ENCODE data around the gene ATP6V0D1. TPM values are rescaled to one million over a fixed set of nuclear protein-coding genes. Genes with fewer than 3 reads are reported as not detected.

ATP6V0D1 gene
- total RNA-seq, 2 experiments from 2014 or later: 52.1 to 60.3 TPM

DNA sequence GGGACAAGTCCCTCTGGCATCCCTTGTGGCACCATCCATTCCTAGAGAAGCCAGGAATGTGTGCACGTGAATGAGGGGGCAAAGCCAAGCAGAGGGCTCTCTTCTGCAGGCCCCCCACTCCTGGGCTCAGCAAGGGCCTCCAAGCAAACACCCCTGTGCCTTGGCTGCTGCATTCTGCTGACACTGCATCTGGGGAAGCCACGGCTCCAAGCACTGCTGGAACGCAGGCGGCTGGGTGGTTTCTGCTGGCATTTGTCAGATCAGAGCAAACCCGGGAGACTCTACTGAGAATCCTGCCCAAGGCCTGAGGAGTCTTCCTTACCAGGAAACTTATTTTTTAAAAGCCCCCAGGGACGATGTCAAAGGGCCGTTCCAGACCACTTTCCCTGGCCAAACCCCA lies 23.3 kb downstream of the ATP6V0D1 start:
- H3K27ac Mint-ChIP-seq: no peak overlapping the region
- no peaks in the 10 kb centered on the region for H3K36me3 Mint-ChIP-seq (ENCODE audit: low read depth)
- CTCF ChIA-PET: no interaction called here
- no peaks in the 10 kb centered on the region for H3K9me3 Mint-ChIP-seq
- POLR2A ChIA-PET: no interaction called here
- no peaks in the 10 kb centered on the region for H3K27me3 Mint-ChIP-seq
- DNase-seq: no peak
- peaks cover 17% of the 10 kb centered on the region for H3K4me1 Mint-ChIP-seq
- no peak overlapping the region for H3K4me3 Mint-ChIP-seq

DNA sequence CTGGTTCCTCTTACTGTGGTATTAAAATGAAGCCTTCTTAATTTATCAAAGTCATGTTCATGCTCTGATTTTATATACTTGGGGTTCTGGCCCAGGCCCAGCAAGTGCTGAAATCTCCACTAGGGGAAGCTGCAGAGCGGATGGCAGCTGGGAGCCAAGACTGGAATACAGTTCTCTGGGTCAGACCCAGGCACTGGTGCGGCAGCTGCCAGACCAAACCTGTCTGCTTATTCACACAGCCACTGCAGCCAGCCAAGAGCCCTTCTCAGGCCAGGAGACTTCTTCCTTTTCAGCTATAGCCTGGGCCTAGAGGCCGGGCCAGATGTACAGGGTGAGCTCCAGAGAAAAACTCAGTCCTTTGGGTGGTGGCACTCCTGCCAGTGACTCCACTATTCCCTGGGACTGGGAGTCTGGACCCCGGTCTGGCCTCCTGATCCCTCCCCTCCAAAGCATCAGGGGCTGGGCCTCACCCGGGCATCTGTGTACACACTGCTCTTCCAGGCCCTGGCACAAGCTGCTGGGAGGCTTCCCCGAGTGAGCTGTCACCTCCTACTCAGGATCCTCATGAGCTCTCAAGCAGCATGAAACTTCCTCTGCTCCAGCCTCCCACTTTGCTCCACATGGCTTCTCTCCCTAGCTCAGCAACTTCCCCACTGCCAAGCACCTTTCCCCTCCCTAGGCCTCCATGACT lies 24.4 kb downstream of the ATP6V0D1 start:
- no peaks in the 10 kb centered on the region for H3K27me3 Mint-ChIP-seq
- DNase-seq: no peak
- H3K4me3 Mint-ChIP-seq: no peak overlapping the region
- no peak overlapping the region for H3K27ac Mint-ChIP-seq
- CTCF ChIA-PET: interaction anchor here (1.4 to 1.6 kb wide), 3 partner anchors 9 to 12 kb away, joined by 4 to 6 read pairs (median 5); no protein-coding TSS in a partner anchor
- no peaks in the 10 kb centered on the region for H3K36me3 Mint-ChIP-seq (ENCODE audit: low read depth)
- no peaks in the 10 kb centered on the region for H3K9me3 Mint-ChIP-seq
- POLR2A ChIA-PET: no interaction called here
- H3K4me1 Mint-ChIP-seq: peaks cover 17% of the 10 kb centered on the region

DNA sequence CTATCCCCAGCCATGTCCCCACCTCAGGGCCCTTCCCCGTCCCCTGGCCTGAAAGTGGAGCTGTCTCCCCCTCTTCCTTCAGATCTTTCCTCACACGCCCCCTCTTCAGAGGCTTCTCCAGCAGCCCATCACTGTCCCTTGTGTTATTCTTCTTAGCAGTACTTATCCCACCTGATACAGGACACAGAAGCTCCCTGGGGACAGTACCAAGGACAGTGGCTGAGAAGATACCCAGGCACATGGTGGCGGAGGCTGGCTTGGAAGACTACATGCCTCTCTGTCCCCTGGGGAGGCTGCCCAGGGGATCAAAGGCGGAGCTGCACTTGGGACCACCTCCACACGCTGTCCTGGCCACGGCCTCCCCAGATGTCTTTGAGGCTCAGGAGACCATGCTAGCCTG lies 26.1 kb downstream of the ATP6V0D1 start:
- no peak for DNase-seq
- no peak overlapping the region for H3K4me3 Mint-ChIP-seq
- no peaks in the 10 kb centered on the region for H3K27me3 Mint-ChIP-seq
- no peaks in the 10 kb centered on the region for H3K36me3 Mint-ChIP-seq (ENCODE audit: low read depth)
- H3K4me1 Mint-ChIP-seq: peaks cover 17% of the 10 kb centered on the region
- CTCF ChIA-PET: interaction anchor here (1.0 to 1.4 kb wide), 2 partner anchors 9 to 195 kb away, joined by 4 to 5 read pairs; no protein-coding TSS in a partner anchor
- H3K9me3 Mint-ChIP-seq: no peaks in the 10 kb centered on the region
- POLR2A ChIA-PET: no interaction called here
- H3K27ac Mint-ChIP-seq: no peak overlapping the region

DNA sequence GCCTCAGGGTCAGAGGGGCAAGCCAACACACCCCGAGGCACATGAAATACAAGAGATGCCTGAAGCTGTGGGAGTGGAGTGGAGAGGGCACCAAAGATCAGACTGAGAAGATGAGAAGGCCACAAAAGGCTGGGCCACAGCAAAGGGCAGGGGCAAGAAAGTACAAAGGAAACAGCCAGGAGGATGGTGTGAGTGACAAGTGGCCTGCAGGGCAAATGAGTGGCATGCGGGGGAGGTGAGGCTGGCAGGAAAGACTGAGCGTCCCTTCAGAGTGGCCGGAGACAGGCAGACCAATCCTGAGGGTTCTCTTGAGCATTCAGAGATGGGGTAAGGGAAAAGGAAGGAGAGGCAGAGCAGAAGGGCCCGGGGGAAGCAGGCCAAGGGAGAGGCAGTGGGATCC lies 26.9 kb downstream of the ATP6V0D1 start:
- CTCF ChIA-PET: interaction anchor here (0.9 kb wide), 1 partner anchor 27 kb away, joined by 3 read pairs; no protein-coding TSS in a partner anchor
- H3K27ac Mint-ChIP-seq: no peak overlapping the region

GRCh38 chr16:67451704-67452435 lies 29.1 kb downstream of the ATP6V0D1 start:
- H3K36me3 Mint-ChIP-seq (ENCODE audit: low read depth): peaks cover 3% of the 10 kb centered on the region
- DNase-seq: no peak
- H3K27me3 Mint-ChIP-seq: no peaks in the 10 kb centered on the region
- no peaks in the 10 kb centered on the region for H3K9me3 Mint-ChIP-seq
- POLR2A ChIA-PET: no interaction called here
- CTCF ChIA-PET: interaction anchor here (0.5 to 2.4 kb wide), 9 partner anchors 9 to 909 kb away, joined by 3 to 8 read pairs (median 4); partner anchors contain the start of gene ATP6V0D1
- no peak overlapping the region for H3K4me3 Mint-ChIP-seq
- peaks cover 20% of the 10 kb centered on the region for H3K4me1 Mint-ChIP-seq
- H3K27ac Mint-ChIP-seq: no peak overlapping the region

More for the DNA sequence above, 26.9 kb downstream of the ATP6V0D1 start:
- peaks cover 17% of the 10 kb centered on the region for H3K4me1 Mint-ChIP-seq
- DNase-seq: no peak
- H3K9me3 Mint-ChIP-seq: no peaks in the 10 kb centered on the region
- H3K36me3 Mint-ChIP-seq (ENCODE audit: low read depth): no peaks in the 10 kb centered on the region
- H3K27me3 Mint-ChIP-seq: no peaks in the 10 kb centered on the region
- POLR2A ChIA-PET: no interaction called here
- no peak overlapping the region for H3K4me3 Mint-ChIP-seq

DNA sequence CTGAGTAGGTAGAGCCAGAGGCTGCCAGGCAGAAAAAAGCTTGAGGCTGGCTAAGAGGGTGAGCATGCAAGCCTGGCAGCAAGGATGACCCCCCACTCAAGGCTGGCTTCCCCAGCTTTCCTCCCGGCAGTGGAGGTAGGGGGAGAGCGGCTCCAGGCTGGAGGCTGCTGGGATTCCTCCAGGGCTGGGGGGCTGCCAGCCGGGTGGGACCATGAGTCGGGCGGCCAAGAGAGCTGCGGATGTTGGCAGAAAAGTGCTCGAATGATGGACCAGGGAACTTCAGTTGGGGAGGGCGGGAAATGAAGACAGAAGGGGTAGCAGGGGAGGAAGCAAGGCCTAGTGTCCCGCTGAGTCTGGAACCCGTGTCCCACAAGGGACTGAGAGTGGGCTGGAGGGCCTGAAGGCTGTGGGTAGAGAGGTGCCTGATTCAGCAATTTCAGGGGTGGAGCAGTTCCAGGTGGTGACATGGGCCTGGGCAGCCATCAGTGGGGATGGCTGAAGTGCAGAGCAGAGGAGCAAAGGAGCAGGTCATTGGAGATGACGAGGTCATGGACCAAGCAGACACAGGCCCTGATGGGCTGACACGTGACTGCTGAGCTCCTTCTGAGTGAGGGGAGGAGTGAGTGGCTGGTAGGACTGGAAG lies 29.8 kb downstream of the ATP6V0D1 start:
- H3K27ac Mint-ChIP-seq: no peak overlapping the region
- peaks cover 15% of the 10 kb centered on the region for H3K4me1 Mint-ChIP-seq
- no peak for DNase-seq
- H3K27me3 Mint-ChIP-seq: no peaks in the 10 kb centered on the region
- H3K4me3 Mint-ChIP-seq: no peak overlapping the region
- POLR2A ChIA-PET: no interaction called here
- H3K9me3 Mint-ChIP-seq: no peaks in the 10 kb centered on the region
- CTCF ChIA-PET: interaction anchor here (0.5 to 2.4 kb wide), 8 partner anchors 13 to 909 kb away, joined by 3 to 8 read pairs (median 4); partner anchors contain the start of gene ATP6V0D1
- H3K36me3 Mint-ChIP-seq (ENCODE audit: low read depth): peaks cover 3% of the 10 kb centered on the region

DNA sequence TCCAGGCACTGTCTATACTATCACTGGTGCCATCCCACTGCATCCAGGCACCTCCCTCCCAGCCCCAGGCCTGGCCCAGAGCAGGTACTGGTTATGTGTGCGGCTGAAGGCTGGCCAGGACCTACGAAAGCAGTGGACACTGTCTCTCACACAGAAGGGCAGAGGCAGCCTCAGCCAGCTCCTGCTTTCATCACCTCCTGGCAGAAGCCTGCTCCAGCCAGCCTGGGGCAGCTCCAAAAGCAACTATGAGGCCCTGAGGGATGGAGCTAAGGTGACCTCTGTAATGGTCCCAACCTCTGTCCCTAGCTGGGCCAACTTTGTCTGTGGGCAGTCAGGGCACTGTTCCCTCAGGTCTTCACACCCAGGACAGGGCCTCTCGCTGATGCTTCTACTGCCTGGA lies 31.2 kb downstream of the ATP6V0D1 start:
- H3K9me3 Mint-ChIP-seq: no peaks in the 10 kb centered on the region
- H3K36me3 Mint-ChIP-seq (ENCODE audit: low read depth): peaks cover 3% of the 10 kb centered on the region
- CTCF ChIA-PET: interaction anchor here (0.7 to 2.4 kb wide), 5 partner anchors 14 to 464 kb away, joined by 3 to 9 read pairs (median 8); partner anchors contain the start of gene ATP6V0D1
- H3K27me3 Mint-ChIP-seq: no peaks in the 10 kb centered on the region
- no peak overlapping the region for H3K27ac Mint-ChIP-seq
- POLR2A ChIA-PET: no interaction called here
- DNase-seq: no peak
- H3K4me3 Mint-ChIP-seq: no peak overlapping the region
- H3K4me1 Mint-ChIP-seq: peaks cover 9% of the 10 kb centered on the region

DNA sequence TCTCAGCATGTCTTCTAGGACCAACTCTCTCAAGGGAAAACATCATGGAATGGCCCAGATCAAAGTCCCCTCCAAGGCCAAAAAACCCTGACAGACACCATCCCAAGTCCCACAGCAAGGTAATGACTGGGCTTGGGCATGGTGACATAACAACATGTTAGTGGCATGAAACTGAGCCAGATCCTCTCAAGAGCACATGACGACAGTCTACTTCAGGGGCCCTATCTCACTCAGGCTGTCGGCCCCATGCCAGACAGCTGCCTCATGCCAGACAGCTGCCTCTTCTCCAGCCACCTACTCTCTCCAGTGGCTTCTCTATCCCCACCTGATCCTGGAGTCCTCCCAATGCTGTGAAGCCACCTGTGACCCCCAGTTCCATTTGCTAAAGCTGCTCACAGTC lies 31.6 kb downstream of the ATP6V0D1 start:
- no peaks in the 10 kb centered on the region for H3K27me3 Mint-ChIP-seq
- H3K4me1 Mint-ChIP-seq: peaks cover 9% of the 10 kb centered on the region
- DNase-seq: no peak
- no peak overlapping the region for H3K4me3 Mint-ChIP-seq
- H3K36me3 Mint-ChIP-seq (ENCODE audit: low read depth): peaks cover 3% of the 10 kb centered on the region
- ChIA-PET POLR2A (no interaction called here), CTCF (interaction anchor here (1.6 to 2.5 kb wide), 3 partner anchors 10 to 21 kb away, joined by 8 to 13 read pairs (median 9); no protein-coding TSS in a partner anchor)
- no peak overlapping the region for H3K27ac Mint-ChIP-seq
- no peaks in the 10 kb centered on the region for H3K9me3 Mint-ChIP-seq

DNA sequence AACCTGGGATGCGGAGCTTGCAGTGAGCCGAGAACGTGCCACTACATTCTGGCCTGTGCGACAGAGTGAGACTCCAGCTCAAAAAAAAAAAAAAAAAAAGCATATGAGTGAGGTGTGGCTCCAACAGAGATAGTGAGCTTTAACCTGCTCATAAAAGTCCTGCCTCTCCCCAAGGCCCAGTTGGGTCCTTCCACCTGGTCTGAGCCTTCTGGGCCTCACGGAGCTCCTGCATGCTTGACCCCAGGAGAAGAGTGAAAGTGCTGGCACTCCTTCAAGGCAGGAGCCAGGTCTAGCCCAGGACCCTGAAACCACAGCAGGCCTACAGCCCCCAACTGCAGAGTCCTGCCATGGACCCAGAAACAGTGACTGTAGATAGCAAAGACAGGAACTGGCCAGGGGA lies 32.4 kb downstream of the ATP6V0D1 start:
- Mint-ChIP-seq H3K4me3 (no peak overlapping the region), H3K9me3 (no peaks in the 10 kb centered on the region), H3K27me3 (no peaks in the 10 kb centered on the region), H3K27ac (no peak overlapping the region), H3K4me1 (peaks cover 6% of the 10 kb centered on the region), H3K36me3 (ENCODE audit: low read depth) (peaks cover 3% of the 10 kb centered on the region)
- CTCF ChIA-PET: interaction anchor here (0.6 to 2.5 kb wide), 6 partner anchors 8 to 185 kb away, joined by 3 to 22 read pairs (median 7); no protein-coding TSS in a partner anchor
- no peak for DNase-seq
- POLR2A ChIA-PET: no interaction called here

DNA sequence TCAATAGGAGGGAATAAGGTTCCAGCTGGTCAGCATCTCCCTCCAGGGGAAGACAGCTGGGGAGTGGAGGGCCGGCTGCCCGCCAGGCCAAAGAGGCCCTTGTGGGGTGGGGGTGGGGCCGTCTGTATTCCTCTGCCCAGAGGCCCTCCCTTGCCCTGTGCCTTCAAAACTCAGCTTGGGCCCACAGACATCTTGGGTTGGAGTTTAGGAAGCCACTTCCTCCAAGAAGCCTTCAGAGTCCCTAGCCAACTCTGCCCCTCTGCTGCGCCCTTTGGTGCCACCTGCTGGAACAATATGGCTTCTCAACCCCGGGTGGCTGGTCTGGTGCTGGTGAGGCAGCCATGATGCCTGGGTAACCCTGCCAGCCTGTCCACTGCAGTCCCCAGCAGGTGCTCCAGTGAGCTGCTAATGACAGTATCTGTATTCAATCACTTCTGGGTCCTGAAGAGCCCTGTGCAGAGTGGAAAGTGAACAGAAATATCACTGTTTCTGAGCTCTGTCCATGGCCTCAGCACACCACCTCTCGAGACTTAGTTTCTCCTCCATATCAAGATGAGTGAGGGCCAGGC lies 33.4 kb downstream of the ATP6V0D1 start:
- CTCF ChIA-PET: interaction anchor here (0.6 to 2.9 kb wide), 16 partner anchors 8 to 299 kb away, joined by 3 to 22 read pairs (median 4); partner anchors contain the start of genes ATP6V0D1, CARMIL2 and ZDHHC1

GRCh38 chr16:67446968-67447507 lies 33.9 kb downstream of the ATP6V0D1 start:
- H3K4me1 Mint-ChIP-seq: peaks cover 6% of the 10 kb centered on the region
- no peaks in the 10 kb centered on the region for H3K27me3 Mint-ChIP-seq

More for the DNA sequence above, 33.4 kb downstream of the ATP6V0D1 start:
- H3K4me1 Mint-ChIP-seq: peaks cover 6% of the 10 kb centered on the region
- POLR2A ChIA-PET: no interaction called here
- no peak overlapping the region for H3K4me3 Mint-ChIP-seq
- peaks cover 3% of the 10 kb centered on the region for H3K36me3 Mint-ChIP-seq (ENCODE audit: low read depth)
- no peak overlapping the region for H3K27ac Mint-ChIP-seq
- H3K9me3 Mint-ChIP-seq: no peaks in the 10 kb centered on the region
- H3K27me3 Mint-ChIP-seq: no peaks in the 10 kb centered on the region
- peak; percentile 80 for DNase-seq

More at GRCh38 chr16:67446968-67447507, 33.9 kb downstream of the ATP6V0D1 start:
- Mint-ChIP-seq H3K4me3 (no peak overlapping the region), H3K27ac (no peak overlapping the region), H3K9me3 (no peaks in the 10 kb centered on the region), H3K36me3 (ENCODE audit: low read depth) (peaks cover 3% of the 10 kb centered on the region)
- CTCF ChIA-PET: interaction anchor here (0.6 to 2.9 kb wide), 12 partner anchors 8 to 298 kb away, joined by 3 to 22 read pairs (median 5); partner anchors contain the start of genes ATP6V0D1, CARMIL2 and ZDHHC1
- POLR2A ChIA-PET: no interaction called here
- no peak for DNase-seq
